HEK293T (cell line): ENCODE measurements around the gene OR52L1.

Experiments used
- CTCF ChIA-PET: fragments of 350-600 bp; formaldehyde crosslinking; extraction: SDS; loops from one replicate; lab custom pipeline; 2021; ENCODE audit warnings: antibody characterized with exemption, inconsistent platforms; lab: Yijun Ruan, JAX
- POLR2A ChIA-PET: fragments of 350-600 bp; formaldehyde crosslinking; extraction: SDS; loops from one replicate; lab custom pipeline; 2020; ENCODE audit warnings: antibody characterized with exemption, inconsistent platforms; lab: Yijun Ruan, JAX
- DNase-seq: peaks from one replicate; pipeline ENCODE4 v3.0.0; 2012; ENCODE audit warnings: mixed read lengths; ENCODE audit errors: extremely low spot score
- ARNT ChIP-seq: fragments of 450-650 bp; IDR thresholded peaks from 2 replicates; pipeline ENCODE4 v1.6.1; 2017; ENCODE audit warnings: mild to moderate bottlenecking
- BHLHE40 ChIP-seq: fragments of 450-650 bp; IDR thresholded peaks from 2 replicates; pipeline ENCODE4 v1.6.1; 2016; ENCODE audit warnings: mild to moderate bottlenecking, moderate library complexity, borderline replicate concordance
- CTBP1 ChIP-seq: fragments of 450-650 bp; IDR thresholded peaks from 2 replicates; pipeline ENCODE4 v1.6.1; 2016; ENCODE audit warnings: borderline replicate concordance
- ELF4 ChIP-seq: fragments of 450-650 bp; IDR thresholded peaks from 2 replicates; pipeline ENCODE4 v1.6.1; 2017; ENCODE audit warnings: antibody characterized with exemption
- FOXA1 ChIP-seq: fragments of 450-650 bp; IDR thresholded peaks from 2 replicates; pipeline ENCODE4 v1.6.1; 2016; ENCODE audit warnings: mild to moderate bottlenecking
- FOXK2 ChIP-seq: fragments of 450-650 bp; IDR thresholded peaks from 2 replicates; pipeline ENCODE4 v1.6.1; 2016; ENCODE audit warnings: mild to moderate bottlenecking
- FOXM1 ChIP-seq: fragments of 450-650 bp; IDR thresholded peaks from 2 replicates; pipeline ENCODE4 v1.6.1; 2017; ENCODE audit warnings: mild to moderate bottlenecking, borderline replicate concordance
- HDGF ChIP-seq: fragments of 450-650 bp; IDR thresholded peaks from 2 replicates; pipeline ENCODE4 v1.6.1; 2017; ENCODE audit warnings: antibody characterized with exemption, borderline replicate concordance
- L3MBTL2 ChIP-seq: fragments of 450-650 bp; conservative IDR thresholded peaks from 2 replicates; pipeline ENCODE4 v1.6.1; 2016; ENCODE audit warnings: mild to moderate bottlenecking
- LEF1 ChIP-seq: fragments of 450-650 bp; IDR thresholded peaks from 2 replicates; pipeline ENCODE4 v1.6.1; 2017; ENCODE audit warnings: mild to moderate bottlenecking, borderline replicate concordance
- NFRKB ChIP-seq: fragments of 450-650 bp; IDR thresholded peaks from 2 replicates; pipeline ENCODE4 v1.6.1; 2016; ENCODE audit warnings: mild to moderate bottlenecking, moderate library complexity
- PKNOX1 ChIP-seq: fragments of 450-650 bp; IDR thresholded peaks from 2 replicates; pipeline ENCODE4 v1.6.1; 2016
- SP1 ChIP-seq: fragments of 450-650 bp; IDR thresholded peaks from 2 replicates; pipeline ENCODE4 v1.6.1; 2017
- SUZ12 ChIP-seq: fragments of 450-650 bp; IDR thresholded peaks from 2 replicates; pipeline ENCODE4 v1.6.1; 2016; ENCODE audit warnings: mild to moderate bottlenecking
- TARDBP ChIP-seq: fragments of 450-650 bp; IDR thresholded peaks from 2 replicates; pipeline ENCODE4 v1.6.1; 2016
- ZNF384 ChIP-seq: fragments of 450-650 bp; IDR thresholded peaks from 2 replicates; pipeline ENCODE4 v1.6.1; 2016

Gene OR52L1

DNA sequence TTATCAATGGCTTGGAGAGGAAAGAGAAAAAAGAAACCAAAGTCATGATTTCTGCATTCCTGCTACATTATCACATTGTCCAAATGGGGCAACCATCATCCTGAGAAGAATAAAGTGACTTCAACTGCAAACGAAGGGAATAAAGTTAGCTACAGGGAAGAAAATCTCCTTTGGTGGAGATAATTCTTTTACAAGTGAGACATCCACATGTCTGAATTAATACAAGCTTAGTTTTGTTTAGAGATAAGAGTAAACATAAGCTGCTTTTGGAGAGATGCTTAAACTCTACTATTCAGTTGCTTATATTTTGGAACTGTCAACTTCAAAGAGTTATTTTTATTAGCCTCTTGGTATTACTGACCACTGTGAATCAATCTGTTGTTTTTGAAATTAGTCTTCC is at the start of gene OR52L1:
OR52L1 (minus strand) TSS at position 101 of the 400 bp plus-strand sequence; CDS start at position 46, 55 bp downstream.
- DNase-seq, result no peak
- TF ChIP-seq SP1 (no peak), BHLHE40 (no peak), NFRKB (no peak), FOXA1 (no peak), ZNF384 (no peak), L3MBTL2 (no peak), CTBP1 (no peak), ELF4 (no peak), TARDBP (no peak), FOXM1 (no peak), HDGF (no peak), SUZ12 (no peak), LEF1 (no peak), FOXK2 (no peak), ARNT (no peak), PKNOX1 (no peak)
- POLR2A ChIA-PET, result no interaction called here
- CTCF ChIA-PET, result no interaction called here

DNA sequence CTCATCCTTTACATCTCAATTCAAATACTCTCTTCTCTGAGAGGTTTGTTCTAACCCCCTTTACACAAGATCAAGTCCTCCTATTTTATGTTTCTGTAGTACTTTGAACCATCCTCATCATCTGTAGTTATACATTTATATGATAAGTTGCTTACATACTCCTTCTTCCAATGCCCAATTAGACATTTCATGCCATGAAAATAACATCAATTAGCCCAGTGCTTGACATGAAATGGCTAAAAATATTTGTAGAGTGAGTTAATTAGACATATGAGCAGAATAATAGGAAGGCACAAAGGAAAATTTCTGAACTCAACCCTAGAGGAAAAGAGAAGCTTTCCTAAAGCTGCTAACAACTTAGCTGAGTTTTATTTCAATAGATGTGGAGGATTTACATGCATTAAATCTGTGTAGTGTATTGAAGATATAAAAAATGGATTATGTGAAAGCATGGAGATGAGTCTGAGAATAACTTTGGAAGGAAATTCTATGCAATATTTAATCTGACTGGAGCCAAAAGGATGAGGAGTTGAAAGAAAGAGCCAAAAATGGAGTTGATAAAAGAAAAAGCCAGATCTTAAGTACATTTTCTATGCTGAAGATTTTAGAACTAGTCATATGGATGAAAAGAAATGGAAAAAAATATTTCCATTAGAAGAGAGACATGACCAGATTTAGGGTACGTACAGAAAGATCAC is 44.1 kb upstream of the OR52L1 start, which contains the start of gene OR56A1:
OR56A1 (minus strand) TSS at position 51 of the 698 bp plus-strand sequence. CDS start 3,066 bp downstream, outside the sequence.
- TF ChIP-seq FOXM1 (no peak), CTBP1 (no peak), NFRKB (no peak), HDGF (no peak), SP1 (no peak), FOXA1 (no peak), PKNOX1 (no peak), ZNF384 (no peak), ELF4 (no peak), BHLHE40 (no peak), FOXK2 (no peak), L3MBTL2 (no peak), LEF1 (no peak)
- POLR2A ChIA-PET, result no interaction called here
- no peak for DNase-seq
- CTCF ChIA-PET, result no interaction called here

DNA sequence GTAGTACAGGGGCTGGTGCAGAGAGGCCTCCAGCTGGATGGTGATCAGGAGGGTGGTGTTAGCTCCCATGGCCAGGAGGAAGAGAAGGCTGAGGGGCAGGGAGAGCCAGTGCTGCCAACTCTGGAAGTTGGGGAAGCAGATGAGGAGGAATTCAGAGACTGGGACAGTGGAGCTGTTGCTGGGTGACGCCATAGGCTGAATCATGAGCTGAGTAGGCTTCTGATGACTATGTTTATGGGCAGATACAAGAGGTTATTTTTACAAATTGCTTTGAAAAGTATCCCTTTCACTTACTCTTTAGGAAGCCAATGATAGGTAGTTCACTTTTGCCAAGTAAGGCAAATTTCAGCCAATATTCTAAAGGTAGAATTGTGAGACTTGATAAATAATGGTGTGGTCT is 40.7 kb upstream of the OR52L1 start:
- TF ChIP-seq FOXK2 (no peak), FOXA1 (no peak), SP1 (no peak), TARDBP (no peak), BHLHE40 (no peak), ARNT (no peak), NFRKB (no peak), FOXM1 (no peak), ELF4 (no peak), PKNOX1 (no peak), HDGF (no peak), CTBP1 (no peak)
- ChIA-PET POLR2A (no interaction called here), CTCF (no interaction called here)
- no peak for DNase-seq

- POLR2A ChIA-PET, result no interaction called here
- CTCF ChIA-PET, result interaction anchor here (1.7 kb wide), 1 partner anchor 329 kb away, joined by 6 read pairs; no protein-coding TSS in a partner anchor
- TF ChIP-seq HDGF (no peak), LEF1 (no peak), PKNOX1 (no peak), ZNF384 (no peak), L3MBTL2 (no peak), ARNT (no peak), BHLHE40 (no peak)
- no peak for DNase-seq
Measured at GRCh38 chr11:6025056-6025455, 38.3 kb upstream of the OR52L1 start.

- DNase-seq, result peak; percentile 23
- no peak for TF ChIP-seq LEF1
- no peak for TF ChIP-seq SP1
- no peak for TF ChIP-seq SUZ12
- no peak for TF ChIP-seq FOXA1
- TF ChIP-seq FOXM1, result no peak
- TF ChIP-seq PKNOX1, result no peak
- TF ChIP-seq L3MBTL2, result no peak
- no peak for TF ChIP-seq NFRKB
- TF ChIP-seq ZNF384, result no peak
- no peak for TF ChIP-seq TARDBP
- no peak for TF ChIP-seq ELF4
- no peak for TF ChIP-seq ARNT
- ChIA-PET CTCF (interaction anchor here (0.6 to 2.2 kb wide), 4 partner anchors 169 to 351 kb away, joined by 3 to 15 read pairs (median 4); no protein-coding TSS in a partner anchor), POLR2A (no interaction called here)
Measured at GRCh38 chr11:6022956-6023355, 36.2 kb upstream of the OR52L1 start.
